ENCODE data around the gene TTC28.

GRCh38 chr22:28601915-28602314, 77.7 kb downstream of the TTC28 start:
- TF ChIP-seq POLR2A (IDR thresholded peaks at IDR 0.05) (no peak), EP300 (IDR thresholded peaks at IDR 0.05) (no peak), POLR2AphosphoS5 (IDR thresholded peaks at IDR 0.05) (no peak)

All from sigmoid colon (tissue), 4 donors.